ENCODE data around the gene NKPD1.

- TF ChIP-seq TAF1 (IDR thresholded peaks at IDR 0.05; ENCODE audit: borderline replicate concordance, low read depth, low read length) (no peak), TEAD4 (IDR thresholded peaks at IDR 0.05; ENCODE audit: borderline replicate concordance, insufficient read depth) (no peak), RXRA (IDR thresholded peaks at IDR 0.05; ENCODE audit: borderline replicate concordance, low read depth) (no peak), CTCF (IDR thresholded peaks at IDR 0.05) (no peak), USF2 (IDR thresholded peaks at IDR 0.05; ENCODE audit: borderline replicate concordance, low read depth, low read length) (no peak), IRF3 (IDR thresholded peaks at IDR 0.05; ENCODE audit: low read depth, low read length) (no peak), FOSL2 (IDR thresholded peaks at IDR 0.05; ENCODE audit: borderline replicate concordance, low read depth) (no peak), REST (IDR thresholded peaks at IDR 0.05; ENCODE audit: low read depth, low read length) (no peak), POLR2AphosphoS5 (IDR thresholded peaks at IDR 0.05; ENCODE audit: low read depth, low read length) (no peak)
Observed at GRCh38 chr19:45162608-45163143, 1.9 kb upstream of the NKPD1 start.
